ENCODE results near the gene MAMDC4. TPM values are rescaled to one million over a fixed set of nuclear protein-coding genes. Genes with fewer than 3 reads are reported as not detected.

The MAMDC4 gene
- total RNA-seq, 4 donors from 2014 or later, result 0.89 to 1.4 (median 1.4) TPM

- 83 to 87% methylated on average over 8 to 11 of the region's 11 CpGs for WGBS, 2 donors
- TF ChIP-seq POLR2A (IDR thresholded peaks at IDR 0.05) (no peak), CTCF (IDR thresholded peaks at IDR 0.05) (no peak)
- intact Hi-C loops (cut with DNase I; ENCODE audit: low total_unique reads), result no loop called here
These were observed 43.9 kb downstream of the MAMDC4 start for GRCh38 chr9:136896027-136896426.

GRCh38 chr9:136898483-136899100 lies 46.4 kb downstream of the MAMDC4 start:
- intact Hi-C loops (cut with DNase I; ENCODE audit: low total_unique reads), result no loop called here
- WGBS, 2 donors, result 92 to 97% methylated on average over 13 to 21 of the region's 21 CpGs
- no peak for DNase-seq (ENCODE audit: low spot score in 2 of 2)
- no peak overlapping the region for H3K4me3 ChIP-seq (ENCODE audit: low read depth, poor library complexity, severe bottlenecking)
- TF ChIP-seq POLR2A (IDR thresholded peaks at IDR 0.05) (no peak), CTCF (IDR thresholded peaks at IDR 0.05) (no peak)

More at GRCh38 chr9:136896027-136896426, 43.9 kb downstream of the MAMDC4 start:
- DNase-seq (ENCODE audit: low spot score in 2 of 2), result no peak
- H3K4me3 ChIP-seq (ENCODE audit: low read depth, poor library complexity, severe bottlenecking), result no peak overlapping the region

GRCh38 chr9:136899196-136899595 lies 47.0 kb downstream of the MAMDC4 start:
- DNase-seq (ENCODE audit: low spot score in 2 of 2), result no peak
- no peak overlapping the region for H3K4me3 ChIP-seq (ENCODE audit: low read depth, poor library complexity, severe bottlenecking)
- TF ChIP-seq POLR2A (IDR thresholded peaks at IDR 0.05) (no peak), CTCF (IDR thresholded peaks at IDR 0.05) (no peak)
- intact Hi-C loops (cut with DNase I; ENCODE audit: low total_unique reads), result no loop called here
- WGBS, 2 donors, result 57 to 70% methylated on average over 9 of the region's 9 CpGs

- no peak for TF ChIP-seq CTCF (IDR thresholded peaks at IDR 0.05)
- no peak for TF ChIP-seq POLR2A (IDR thresholded peaks at IDR 0.05)
- 86 to 95% methylated on average over 10 of the region's 10 CpGs for WGBS, 2 donors
- intact Hi-C loops (cut with DNase I; ENCODE audit: low total_unique reads), result no loop called here
- H3K4me3 ChIP-seq (ENCODE audit: low read depth, poor library complexity, severe bottlenecking), result no peak overlapping the region
- DNase-seq (ENCODE audit: low spot score in 2 of 2), result no peak
These were observed 48.4 kb downstream of the MAMDC4 start for GRCh38 chr9:136900556-136900955.

GRCh38 chr9:136900988-136901515 lies 48.9 kb downstream of the MAMDC4 start:
- TF ChIP-seq CTCF (IDR thresholded peaks at IDR 0.05) (no peak), POLR2A (IDR thresholded peaks at IDR 0.05) (no peak)
- no peak for DNase-seq (ENCODE audit: low spot score in 2 of 2)
- WGBS, 2 donors, result 61 to 66% methylated on average over 13 of the region's 13 CpGs
- no peak overlapping the region for H3K4me3 ChIP-seq (ENCODE audit: low read depth, poor library complexity, severe bottlenecking)
- intact Hi-C loops (cut with DNase I; ENCODE audit: low total_unique reads), result no loop called here
